ENCODE measurements around the gene AQP9.
"Not testable (repeated sequence)": the region's sequence is repeated elsewhere in the genome, so short reads cannot be mapped to it uniquely, and the experiment has no call there.

Gene AQP9

GRCh38 chr15:58203537-58203936 is 65.4 kb downstream of the AQP9 start:
- TF ChIP-seq CTCF (IDR thresholded peaks at IDR 0.05): no peak
- H3K79me2 ChIP-seq: no peaks in the 10 kb centered on the region
- H3K27ac ChIP-seq: no peak overlapping the region

GRCh38 chr15:58206151-58206550 is 68.0 kb downstream of the AQP9 start:
- H2AFZ ChIP-seq: no peak overlapping the region
- no peaks in the 10 kb centered on the region for H3K4me1 ChIP-seq
- H3K4me3 ChIP-seq (ENCODE audit: low read depth, low read length): no peak overlapping the region
- H3K27ac ChIP-seq: no peak overlapping the region
- H3K79me2 ChIP-seq: no peaks in the 10 kb centered on the region
- no peaks in the 10 kb centered on the region for H3K9me3 ChIP-seq (ENCODE audit: control insufficient read depth, low read length)
- H3K36me3 ChIP-seq (ENCODE audit: control insufficient read depth, insufficient read depth, low read length): no peaks in the 10 kb centered on the region
- no peak for TF ChIP-seq CTCF (IDR thresholded peaks at IDR 0.05)
- H3K4me2 ChIP-seq (ENCODE audit: low read length): no peak overlapping the region
- H3K27me3 ChIP-seq (ENCODE audit: control insufficient read depth, insufficient read depth, low read length): no peaks in the 10 kb centered on the region
- H3K9ac ChIP-seq: no peak overlapping the region

More at GRCh38 chr15:58203537-58203936, 65.4 kb downstream of the AQP9 start:
- Histone ChIP-seq H3K4me3 (ENCODE audit: low read depth, low read length) (no peak overlapping the region), H3K4me1 (no peaks in the 10 kb centered on the region), H3K4me2 (ENCODE audit: low read length) (no peak overlapping the region), H2AFZ (no peak overlapping the region), H3K27me3 (ENCODE audit: control insufficient read depth, insufficient read depth, low read length) (no peaks in the 10 kb centered on the region), H3K9me3 (ENCODE audit: control insufficient read depth, low read length) (no peaks in the 10 kb centered on the region), H3K9ac (no peak overlapping the region), H3K36me3 (ENCODE audit: control insufficient read depth, insufficient read depth, low read length) (no peaks in the 10 kb centered on the region)

GRCh38 chr15:58208217-58208616 is 70.0 kb downstream of the AQP9 start:
- not testable (repeated sequence) for H3K9ac ChIP-seq; H3K4me3 ChIP-seq (ENCODE audit: low read depth, low read length); H3K27me3 ChIP-seq (ENCODE audit: control insufficient read depth, insufficient read depth, low read length); H3K4me2 ChIP-seq (ENCODE audit: low read length); H3K27ac ChIP-seq; H3K9me3 ChIP-seq (ENCODE audit: control insufficient read depth, low read length); H3K79me2 ChIP-seq; H3K4me1 ChIP-seq; H3K36me3 ChIP-seq (ENCODE audit: control insufficient read depth, insufficient read depth, low read length); H2AFZ ChIP-seq

- H3K27ac ChIP-seq; H3K36me3 ChIP-seq (ENCODE audit: control insufficient read depth, insufficient read depth, low read length); H3K4me2 ChIP-seq (ENCODE audit: low read length); H3K4me3 ChIP-seq (ENCODE audit: low read depth, low read length); H2AFZ ChIP-seq; H3K79me2 ChIP-seq; H3K27me3 ChIP-seq (ENCODE audit: control insufficient read depth, insufficient read depth, low read length); H3K9me3 ChIP-seq (ENCODE audit: control insufficient read depth, low read length); H3K4me1 ChIP-seq; H3K9ac ChIP-seq: not testable (repeated sequence)
Measured at GRCh38 chr15:58209007-58209481, 70.9 kb downstream of the AQP9 start.

GRCh38 chr15:58210031-58210430 is 71.8 kb downstream of the AQP9 start:
- not testable (repeated sequence) for H3K9ac ChIP-seq; H3K36me3 ChIP-seq (ENCODE audit: control insufficient read depth, insufficient read depth, low read length); H3K4me3 ChIP-seq (ENCODE audit: low read depth, low read length); H3K79me2 ChIP-seq; H3K27ac ChIP-seq; H3K4me2 ChIP-seq (ENCODE audit: low read length); H3K27me3 ChIP-seq (ENCODE audit: control insufficient read depth, insufficient read depth, low read length); H2AFZ ChIP-seq; H3K4me1 ChIP-seq; H3K9me3 ChIP-seq (ENCODE audit: control insufficient read depth, low read length)

GRCh38 chr15:58212909-58213526 is 74.8 kb downstream of the AQP9 start:
- no peaks in the 10 kb centered on the region for H3K9me3 ChIP-seq (ENCODE audit: control insufficient read depth, low read length)
- H3K4me2 ChIP-seq (ENCODE audit: low read length): no peak overlapping the region
- no peaks in the 10 kb centered on the region for H3K27me3 ChIP-seq (ENCODE audit: control insufficient read depth, insufficient read depth, low read length)
- no peak overlapping the region for H3K4me3 ChIP-seq (ENCODE audit: low read depth, low read length)
- no peak for TF ChIP-seq CTCF (IDR thresholded peaks at IDR 0.05)
- H3K79me2 ChIP-seq: no peaks in the 10 kb centered on the region
- H3K4me1 ChIP-seq: no peaks in the 10 kb centered on the region
- H3K36me3 ChIP-seq (ENCODE audit: control insufficient read depth, insufficient read depth, low read length): no peaks in the 10 kb centered on the region
- H3K27ac ChIP-seq: no peak overlapping the region
- H3K9ac ChIP-seq: no peak overlapping the region
- H2AFZ ChIP-seq: no peak overlapping the region

Data from parathyroid adenoma (tissue), 2 donors.